GM23338 (cell line): ENCODE results near the gene CATSPERZ.

ENCODE experiments used
- POLR2AphosphoS5 ChIP-seq: IDR thresholded peaks from 2 replicates; pipeline ENCODE4 v1.6.1; 2016; ENCODE audit warnings: antibody characterized with exemption, low read depth
- STAT1 ChIP-seq: IDR thresholded peaks from one replicate; pipeline ENCODE4 v1.6.1; 2016; ENCODE audit warnings: antibody characterized with exemption; ENCODE audit not compliant: unreplicated experiment
- TF ChIP-seq, protein P1 (sequence below), 2 experiments: fragments of 200-600 bp in 1 of 2; sonication (generic) in 1 of 2; conservative IDR thresholded peaks; 2 replicates each; pipeline versions ENCODE4 v1.5.1 to v1.6.1; 2016 to 2017; ENCODE audit warnings: antibody characterized with exemption in 2 of 2, low read depth in 2 of 2, mild to moderate bottlenecking in 2 of 2, moderate library complexity in 1 of 2
- TF ChIP-seq, protein P2 (sequence below): IDR thresholded peaks from one replicate; pipeline ENCODE4 v1.6.1; 2018; ENCODE audit warnings: antibody characterized with exemption; ENCODE audit not compliant: unreplicated experiment

DNA sequence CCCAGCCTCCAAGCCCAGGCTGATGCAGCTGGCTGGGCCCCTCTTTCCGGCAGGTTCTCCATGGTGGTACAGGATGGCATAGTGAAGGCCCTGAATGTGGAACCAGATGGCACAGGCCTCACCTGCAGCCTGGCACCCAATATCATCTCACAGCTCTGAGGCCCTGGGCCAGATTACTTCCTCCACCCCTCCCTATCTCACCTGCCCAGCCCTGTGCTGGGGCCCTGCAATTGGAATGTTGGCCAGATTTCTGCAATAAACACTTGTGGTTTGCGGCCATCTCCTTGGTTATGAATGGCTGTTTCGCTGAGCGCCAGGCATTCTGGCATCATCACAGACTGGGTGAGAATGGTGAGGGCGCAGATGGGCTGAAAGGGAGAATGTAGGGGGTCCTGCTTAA, 21.4 kb downstream of the CATSPERZ start:
- TF ChIP-seq, protein P1, sequence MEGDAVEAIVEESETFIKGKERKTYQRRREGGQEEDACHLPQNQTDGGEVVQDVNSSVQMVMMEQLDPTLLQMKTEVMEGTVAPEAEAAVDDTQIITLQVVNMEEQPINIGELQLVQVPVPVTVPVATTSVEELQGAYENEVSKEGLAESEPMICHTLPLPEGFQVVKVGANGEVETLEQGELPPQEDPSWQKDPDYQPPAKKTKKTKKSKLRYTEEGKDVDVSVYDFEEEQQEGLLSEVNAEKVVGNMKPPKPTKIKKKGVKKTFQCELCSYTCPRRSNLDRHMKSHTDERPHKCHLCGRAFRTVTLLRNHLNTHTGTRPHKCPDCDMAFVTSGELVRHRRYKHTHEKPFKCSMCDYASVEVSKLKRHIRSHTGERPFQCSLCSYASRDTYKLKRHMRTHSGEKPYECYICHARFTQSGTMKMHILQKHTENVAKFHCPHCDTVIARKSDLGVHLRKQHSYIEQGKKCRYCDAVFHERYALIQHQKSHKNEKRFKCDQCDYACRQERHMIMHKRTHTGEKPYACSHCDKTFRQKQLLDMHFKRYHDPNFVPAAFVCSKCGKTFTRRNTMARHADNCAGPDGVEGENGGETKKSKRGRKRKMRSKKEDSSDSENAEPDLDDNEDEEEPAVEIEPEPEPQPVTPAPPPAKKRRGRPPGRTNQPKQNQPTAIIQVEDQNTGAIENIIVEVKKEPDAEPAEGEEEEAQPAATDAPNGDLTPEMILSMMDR (conservative IDR thresholded peaks at IDR 0.05; ENCODE audit: low read depth in 2 of 2) = no peak
- TF ChIP-seq, protein P2, sequence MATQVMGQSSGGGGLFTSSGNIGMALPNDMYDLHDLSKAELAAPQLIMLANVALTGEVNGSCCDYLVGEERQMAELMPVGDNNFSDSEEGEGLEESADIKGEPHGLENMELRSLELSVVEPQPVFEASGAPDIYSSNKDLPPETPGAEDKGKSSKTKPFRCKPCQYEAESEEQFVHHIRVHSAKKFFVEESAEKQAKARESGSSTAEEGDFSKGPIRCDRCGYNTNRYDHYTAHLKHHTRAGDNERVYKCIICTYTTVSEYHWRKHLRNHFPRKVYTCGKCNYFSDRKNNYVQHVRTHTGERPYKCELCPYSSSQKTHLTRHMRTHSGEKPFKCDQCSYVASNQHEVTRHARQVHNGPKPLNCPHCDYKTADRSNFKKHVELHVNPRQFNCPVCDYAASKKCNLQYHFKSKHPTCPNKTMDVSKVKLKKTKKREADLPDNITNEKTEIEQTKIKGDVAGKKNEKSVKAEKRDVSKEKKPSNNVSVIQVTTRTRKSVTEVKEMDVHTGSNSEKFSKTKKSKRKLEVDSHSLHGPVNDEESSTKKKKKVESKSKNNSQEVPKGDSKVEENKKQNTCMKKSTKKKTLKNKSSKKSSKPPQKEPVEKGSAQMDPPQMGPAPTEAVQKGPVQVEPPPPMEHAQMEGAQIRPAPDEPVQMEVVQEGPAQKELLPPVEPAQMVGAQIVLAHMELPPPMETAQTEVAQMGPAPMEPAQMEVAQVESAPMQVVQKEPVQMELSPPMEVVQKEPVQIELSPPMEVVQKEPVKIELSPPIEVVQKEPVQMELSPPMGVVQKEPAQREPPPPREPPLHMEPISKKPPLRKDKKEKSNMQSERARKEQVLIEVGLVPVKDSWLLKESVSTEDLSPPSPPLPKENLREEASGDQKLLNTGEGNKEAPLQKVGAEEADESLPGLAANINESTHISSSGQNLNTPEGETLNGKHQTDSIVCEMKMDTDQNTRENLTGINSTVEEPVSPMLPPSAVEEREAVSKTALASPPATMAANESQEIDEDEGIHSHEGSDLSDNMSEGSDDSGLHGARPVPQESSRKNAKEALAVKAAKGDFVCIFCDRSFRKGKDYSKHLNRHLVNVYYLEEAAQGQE = no peak
- TF ChIP-seq STAT1 (no peak), POLR2AphosphoS5 (no peak)
